Mammary epithelial cell (primary cell): ENCODE data around the gene UQCC5.

Source experiments
- CTCF ChIP-seq, 2 donors: IDR thresholded peaks in 1 of 2; conservative IDR thresholded peaks in 1 of 2; 2 replicates each; pipeline ENCODE4 v1.5.1; 2011 to 2012; ENCODE audit warnings: inconsistent platforms in 2 of 2, low read length in 2 of 2, mild to moderate bottlenecking in 2 of 2, control low read depth in 1 of 2, low read depth in 1 of 2; ENCODE audit not compliant: insufficient read depth in 1 of 2; ENCODE audit errors: extremely low read depth in 1 of 2
- EZH2 ChIP-seq: IDR thresholded peaks from 2 replicates; pipeline ENCODE4 v1.6.1; 2012; ENCODE audit warnings: low read length, inconsistent platforms, borderline replicate concordance

- TF ChIP-seq EZH2 (no peak), CTCF (conservative IDR thresholded peaks at IDR 0.05 in 1 of 2, IDR thresholded peaks at IDR 0.05 in 1 of 2; ENCODE audit: extremely low read depth in 1 of 2, insufficient read depth in 1 of 2, low read depth in 1 of 2, low read length in 2 of 2) (no peak)
Measured at GRCh38 chr3:52563984-52564383, 27.6 kb downstream of the UQCC5 start.
